Naive thymus-derived CD4-positive, alpha-beta T cell (primary cell): Measurements from ENCODE around the gene HDDC2. TPM values are rescaled to one million over a fixed set of nuclear protein-coding genes. Genes with fewer than 3 reads are reported as not detected.
A peak's percentile ranks its signal among the peaks of the same experiment; 100 is the strongest.

Experiments used
- ATAC-seq: fragments of 150-1000 bp; cut with Tn5 transposase; 2 replicates; pipeline ENCODE4 v1.10.0; 2021; ENCODE audit warnings: mild to moderate bottlenecking, moderate library complexity
- CTCF ChIA-PET: fragments of 350-600 bp; sonication (Branson Sonifier 250); formaldehyde crosslinking; loops from one replicate; lab custom pipeline; 2021; ENCODE audit warnings: antibody characterized with exemption; lab: Charles Lee
- POLR2A ChIA-PET: fragments of 350-600 bp; sonication (Branson Sonifier 250); formaldehyde crosslinking; loops from one replicate; lab custom pipeline; 2021; ENCODE audit warnings: antibody characterized with exemption, inconsistent platforms; lab: Charles Lee
- DNase-seq, 9 donors: peaks; one replicate each; pipeline versions ENCODE4 v3.0.0 to v3.0.0-alpha.2; 2020 to 2022; ENCODE audit warnings: mixed read lengths in 1 of 9
- H3K27ac ChIP-seq: one replicate; pipeline ENCODE4 v1.7.0; 2013; ENCODE audit warnings: mild to moderate bottlenecking, low read depth, low read length, moderate library complexity
- H3K27me3 ChIP-seq, 2 donors: one replicate each; pipeline ENCODE4 v1.7.0; 2013; ENCODE audit warnings: low read length in 2 of 2, mild to moderate bottlenecking in 2 of 2, moderate library complexity in 2 of 2; ENCODE audit not compliant: control insufficient read depth in 2 of 2, insufficient read depth in 2 of 2
- H3K36me3 ChIP-seq, 3 experiments: 1 replicate in 2 of 3; 2 replicates in 1 of 3; pipeline ENCODE4 v1.7.0; 2013; ENCODE audit warnings: low read length in 3 of 3, mild to moderate bottlenecking in 3 of 3, moderate library complexity in 1 of 3; ENCODE audit not compliant: insufficient read depth in 3 of 3, control insufficient read depth in 2 of 3
- H3K4me1 ChIP-seq, 2 donors: one replicate each; pipeline ENCODE4 v1.7.0; 2013; ENCODE audit warnings: low read length in 2 of 2, mild to moderate bottlenecking in 2 of 2, moderate library complexity in 1 of 2; ENCODE audit not compliant: control insufficient read depth in 2 of 2, insufficient read depth in 2 of 2
- H3K4me3 ChIP-seq: 2 replicates; pipeline ENCODE4 v1.7.0; 2013; ENCODE audit warnings: mild to moderate bottlenecking, low read length
- H3K9me3 ChIP-seq, 3 experiments: 1 replicate in 2 of 3; 2 replicates in 1 of 3; pipeline ENCODE4 v1.7.0; 2013; ENCODE audit warnings: low read length in 3 of 3; ENCODE audit not compliant: control insufficient read depth in 2 of 3
- H3K27ac Mint-ChIP-seq, 9 donors: one replicate each; pipeline ENCODE4 v1.8.0; 2020 to 2022; ENCODE audit warnings: mixed read lengths in 9 of 9, mild to moderate bottlenecking in 8 of 9, moderate library complexity in 5 of 9, inconsistent platforms in 2 of 9
- H3K27me3 Mint-ChIP-seq, 5 donors: one replicate each; pipeline ENCODE4 v1.8.0; 2021 to 2022; ENCODE audit warnings: mixed read lengths in 5 of 5, mild to moderate bottlenecking in 1 of 5
- H3K36me3 Mint-ChIP-seq, 5 donors: one replicate each; pipeline ENCODE4 v1.8.0; 2020 to 2022; ENCODE audit warnings: mixed read lengths in 5 of 5, mild to moderate bottlenecking in 3 of 5, inconsistent platforms in 1 of 5
- H3K4me1 Mint-ChIP-seq, 7 donors: one replicate each; pipeline ENCODE4 v1.8.0; 2020 to 2022; ENCODE audit warnings: mixed read lengths in 7 of 7, mild to moderate bottlenecking in 3 of 7, inconsistent platforms in 1 of 7
- H3K4me3 Mint-ChIP-seq, 10 donors: one replicate each; pipeline ENCODE4 v1.8.0; 2020 to 2022; ENCODE audit warnings: mild to moderate bottlenecking in 10 of 10, mixed read lengths in 10 of 10, moderate library complexity in 6 of 10, inconsistent platforms in 2 of 10
- H3K9me3 Mint-ChIP-seq, 11 donors: one replicate each; pipeline ENCODE4 v1.8.0; 2020 to 2022; ENCODE audit warnings: mixed read lengths in 11 of 11, mild to moderate bottlenecking in 4 of 11, inconsistent platforms in 1 of 11, moderate library complexity in 1 of 11
- intact Hi-C, 2 donors: fragments of 100-400 bp; cut with micrococcal nuclease; formaldehyde crosslinking; loops; one replicate each; pipeline ENCODE4 v1.15.1; 2023
- polyA plus RNA-seq, 2 donors: library from polyadenylated mRNA; unstranded; fragments of 300-500 nt; fragmentation: Illumina TruSeq; gene quantifications; one replicate each; pipeline ENCODE4 v1.2.3, GENCODE V29; 2021
- total RNA-seq, 6 experiments: library from RNA in 5 of 6; stranded (reverse) in 5 of 6; gene quantifications; 1 replicate in 5 of 6; 2 replicates in 1 of 6; pipeline ENCODE4 v1.2.3 and lab custom pipeline; 2021 to 2026

HDDC2 gene
- total and polyA plus RNA-seq, 7 experiments from 2014 or later, result 33.4 to 116 (median 55.1) TPM

DNA sequence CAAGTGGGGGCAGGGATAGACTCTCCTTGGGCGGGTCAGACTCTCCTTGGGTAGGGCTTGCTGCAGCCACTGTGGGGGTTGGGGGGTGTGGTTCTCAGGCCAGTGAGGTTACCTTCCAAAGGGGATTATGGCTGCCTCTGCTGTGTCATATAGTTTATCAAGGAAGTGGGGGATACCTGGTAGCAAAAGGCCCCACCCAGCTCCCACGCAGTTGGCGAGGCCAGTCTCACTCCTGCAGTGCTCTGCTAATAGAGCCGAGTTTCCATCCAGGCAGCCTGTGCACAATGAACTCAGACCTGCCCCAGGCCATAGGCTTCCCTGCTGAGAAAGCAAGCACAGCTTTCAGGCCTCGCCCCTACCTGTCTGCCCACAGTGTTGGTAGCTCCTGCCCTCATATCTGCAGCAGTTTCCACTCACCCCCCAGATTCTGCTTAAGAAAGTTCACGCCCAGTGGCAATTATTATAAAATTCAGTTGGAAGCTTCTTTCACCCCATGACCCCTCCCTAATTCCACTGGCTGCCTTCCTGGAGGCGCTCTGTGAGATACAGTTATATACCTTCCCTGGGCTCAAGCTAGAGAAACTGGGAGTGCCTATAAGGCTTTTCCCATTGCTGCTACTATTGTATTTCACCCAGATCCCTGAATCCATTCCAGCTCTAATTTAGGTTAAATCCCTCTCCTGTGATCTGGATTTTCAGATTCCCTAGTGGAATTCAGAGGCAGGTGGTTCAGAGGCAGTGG, 56.1 kb downstream of the HDDC2 start:
- Histone ChIP-seq H3K27ac (no peak overlapping the region), H3K4me1 (no peaks in the 10 kb centered on the region), H3K36me3 (no peaks in the 10 kb centered on the region), H3K27me3 (no peaks in the 10 kb centered on the region), H3K9me3 (peaks cover 0 to 5% (median 0%) of the 10 kb centered on the region in 3 experiments), H3K4me3 (no peak overlapping the region)
- no peaks in the 10 kb centered on the region for H3K4me1 Mint-ChIP-seq
- ATAC-seq (no peak), DNase-seq (no peak)
- H3K27me3 Mint-ChIP-seq, result peaks cover 6 to 27% (median 14%) of the 10 kb centered on the region in 5 donors
- no peak overlapping the region for H3K27ac Mint-ChIP-seq
- no peak overlapping the region for H3K4me3 Mint-ChIP-seq
- peaks cover 0 to 16% (median 0%) of the 10 kb centered on the region in 5 donors for H3K36me3 Mint-ChIP-seq
- peaks cover 10 to 36% (median 26%) of the 10 kb centered on the region in 11 donors for H3K9me3 Mint-ChIP-seq
- intact Hi-C loops, result no loop called here
- CTCF ChIA-PET, result no interaction called here
- POLR2A ChIA-PET, result no interaction called here

DNA sequence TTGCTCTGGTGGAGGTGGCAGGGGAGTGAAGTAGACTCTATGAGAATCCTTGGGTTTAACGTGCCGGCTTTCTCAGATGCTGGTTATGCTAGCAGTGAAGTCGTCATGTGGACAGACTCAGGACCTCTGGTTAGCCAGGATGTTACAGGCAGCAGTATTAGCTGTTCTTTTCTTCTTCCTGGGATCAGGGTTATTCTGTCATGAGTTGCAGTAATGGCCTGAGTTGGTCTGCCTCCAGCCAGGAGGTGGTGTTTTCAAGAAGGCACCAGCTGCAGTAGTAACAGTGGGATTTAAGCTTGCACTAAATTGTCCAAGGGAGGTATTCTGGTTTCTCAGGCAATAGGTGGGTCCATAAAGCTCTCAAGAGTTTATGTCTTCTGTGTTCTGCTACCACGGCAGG, 56.7 kb downstream of the HDDC2 start:
- peaks cover 0 to 5% (median 0%) of the 10 kb centered on the region in 3 experiments for H3K9me3 ChIP-seq

DNA sequence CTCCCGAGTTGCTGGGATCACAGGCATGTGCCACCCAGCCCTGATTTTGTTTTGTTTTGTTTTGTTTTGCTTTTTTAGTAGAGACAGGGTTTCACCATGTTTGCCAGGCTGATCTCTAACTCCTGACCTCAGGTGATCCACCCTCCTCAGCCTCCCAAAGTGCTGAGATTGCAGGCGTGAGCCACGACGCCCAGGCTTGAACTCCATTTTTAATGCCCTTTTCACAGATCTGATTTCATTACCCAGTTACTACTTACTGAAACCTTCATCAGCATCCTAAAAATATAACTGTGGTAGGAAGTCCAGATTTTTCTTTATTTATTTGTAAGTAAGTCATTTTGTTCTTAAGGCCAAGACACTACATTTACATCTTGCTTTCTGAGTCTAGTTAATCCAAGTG, 64.0 kb downstream of the HDDC2 start:
- Mint-ChIP-seq H3K36me3 (peaks cover 0 to 9% (median 0%) of the 10 kb centered on the region in 5 donors), H3K27me3 (peaks cover 0 to 8% (median 4%) of the 10 kb centered on the region in 5 donors), H3K4me1 (peaks cover 0 to 5% (median 0%) of the 10 kb centered on the region in 7 donors), H3K4me3 (no peak overlapping the region), H3K27ac (no peak overlapping the region), H3K9me3 (peaks cover 12 to 43% (median 31%) of the 10 kb centered on the region in 11 donors)
- ChIA-PET CTCF (no interaction called here), POLR2A (no interaction called here)
- H3K36me3 ChIP-seq, result no peaks in the 10 kb centered on the region
- intact Hi-C loops, result no loop called here
- DNase-seq, result no peak
- H3K4me3 ChIP-seq, result no peak overlapping the region
- no peaks in the 10 kb centered on the region for H3K4me1 ChIP-seq
- no peak for ATAC-seq
- H3K9me3 ChIP-seq, result peaks cover 0 to 2% (median 0%) of the 10 kb centered on the region in 3 experiments
- no peaks in the 10 kb centered on the region for H3K27me3 ChIP-seq
- H3K27ac ChIP-seq, result no peak overlapping the region

More for the DNA sequence above, 56.7 kb downstream of the HDDC2 start:
- Histone ChIP-seq H3K4me1 (no peaks in the 10 kb centered on the region), H3K36me3 (no peaks in the 10 kb centered on the region), H3K4me3 (no peak overlapping the region), H3K27me3 (no peaks in the 10 kb centered on the region), H3K27ac (no peak overlapping the region)
- Mint-ChIP-seq H3K27ac (no peak overlapping the region), H3K4me3 (no peak overlapping the region), H3K36me3 (peaks cover 0 to 18% (median 0%) of the 10 kb centered on the region in 5 donors), H3K9me3 (peaks cover 12 to 42% (median 29%) of the 10 kb centered on the region in 11 donors), H3K4me1 (no peaks in the 10 kb centered on the region), H3K27me3 (peaks cover 6 to 30% (median 13%) of the 10 kb centered on the region in 5 donors)
- ChIA-PET POLR2A (no interaction called here), CTCF (no interaction called here)
- intact Hi-C loops, result no loop called here
- DNase-seq (no peak), ATAC-seq (no peak)

DNA sequence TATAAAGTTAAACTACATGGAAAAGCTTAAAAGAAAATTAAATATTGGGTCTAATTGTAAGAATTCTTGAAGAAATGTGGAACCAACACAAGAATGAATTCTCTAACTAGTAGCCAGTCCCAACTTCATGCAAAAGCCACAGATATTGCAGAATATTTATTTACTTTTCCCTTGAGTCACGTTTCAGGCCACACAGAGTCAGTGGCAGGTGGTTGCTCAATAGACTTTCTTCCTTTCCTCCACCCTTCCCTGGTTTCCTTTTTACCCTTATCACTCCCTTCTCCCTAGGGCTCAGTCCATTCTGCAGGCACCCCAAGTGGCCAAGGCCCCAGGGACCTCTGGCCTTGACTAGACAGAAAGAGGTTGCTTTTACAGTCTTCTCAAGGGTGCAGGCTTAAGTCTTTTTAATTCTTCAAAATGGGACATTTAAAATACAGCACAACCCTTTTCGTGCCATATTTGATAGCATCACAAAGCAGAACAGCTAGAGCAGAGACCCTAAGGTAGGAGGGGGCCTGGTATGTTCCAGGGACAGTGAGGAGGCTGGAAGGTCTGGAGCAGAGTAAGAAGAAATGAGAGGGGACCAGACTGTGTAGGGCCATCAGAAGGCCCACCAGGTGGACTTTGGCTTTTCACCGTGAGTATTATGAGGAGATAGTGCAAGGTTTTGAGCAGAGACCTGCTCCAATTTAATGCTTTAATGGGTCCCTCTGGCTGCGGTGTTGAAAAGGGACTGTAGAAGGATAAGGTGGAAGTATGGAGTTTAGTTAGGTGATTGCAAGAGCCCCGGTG, 65.0 kb downstream of the HDDC2 start:
- CTCF ChIA-PET, result no interaction called here
- DNase-seq (no peak), ATAC-seq (no peak)
- intact Hi-C loops, result no loop called here
- peaks cover 0 to 5% (median 0%) of the 10 kb centered on the region in 7 donors for H3K4me1 Mint-ChIP-seq
- H3K27me3 Mint-ChIP-seq, result peaks cover 0 to 8% (median 4%) of the 10 kb centered on the region in 5 donors
- H3K4me1 ChIP-seq, result no peaks in the 10 kb centered on the region
- no peak overlapping the region for H3K4me3 Mint-ChIP-seq
- H3K4me3 ChIP-seq, result no peak overlapping the region
- H3K27me3 ChIP-seq, result no peaks in the 10 kb centered on the region
- no peak overlapping the region for H3K27ac Mint-ChIP-seq
- no peak overlapping the region for H3K27ac ChIP-seq
- peaks cover 0 to 9% (median 0%) of the 10 kb centered on the region in 5 donors for H3K36me3 Mint-ChIP-seq
- no peaks in the 10 kb centered on the region for H3K9me3 ChIP-seq
- POLR2A ChIA-PET, result no interaction called here
- peaks cover 10 to 33% (median 22%) of the 10 kb centered on the region in 11 donors for H3K9me3 Mint-ChIP-seq
- no peaks in the 10 kb centered on the region for H3K36me3 ChIP-seq

DNA sequence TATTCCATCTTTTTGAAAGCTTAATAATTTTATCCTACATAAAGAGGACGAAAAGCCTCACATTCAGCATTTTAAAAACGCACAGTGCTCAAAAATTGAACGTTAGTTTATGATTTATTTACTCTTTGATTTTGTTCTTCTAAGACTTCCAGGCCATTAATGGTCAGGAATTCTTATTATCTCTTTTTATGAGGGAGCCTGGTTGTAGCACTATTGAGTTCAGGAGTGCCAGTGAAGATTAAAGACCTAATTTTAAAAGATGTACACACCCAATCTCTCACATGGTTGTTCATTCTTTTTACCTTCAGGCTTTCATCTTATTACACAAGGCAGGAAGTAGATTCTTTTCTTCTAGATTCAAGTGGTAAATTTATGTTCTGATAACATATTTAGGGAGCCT, 68.6 kb downstream of the HDDC2 start:
- Mint-ChIP-seq H3K27ac (peak overlapping the region in 1 of 9 donors; percentile 36), H3K4me3 (no peak overlapping the region), H3K4me1 (peaks cover 0 to 5% (median 0%) of the 10 kb centered on the region in 7 donors), H3K27me3 (peaks cover 0 to 3% (median 0%) of the 10 kb centered on the region in 5 donors), H3K36me3 (no peaks in the 10 kb centered on the region), H3K9me3 (no peaks in the 10 kb centered on the region)
- POLR2A ChIA-PET, result no interaction called here
- intact Hi-C loops, result no loop called here
- H3K9me3 ChIP-seq, result no peaks in the 10 kb centered on the region
- CTCF ChIA-PET, result no interaction called here
- DNase-seq (no peak), ATAC-seq (no peak)
- H3K36me3 ChIP-seq, result no peaks in the 10 kb centered on the region
- H3K27me3 ChIP-seq, result no peaks in the 10 kb centered on the region
- H3K27ac ChIP-seq, result no peak overlapping the region
- H3K4me3 ChIP-seq, result no peak overlapping the region
- H3K4me1 ChIP-seq, result no peaks in the 10 kb centered on the region

DNA sequence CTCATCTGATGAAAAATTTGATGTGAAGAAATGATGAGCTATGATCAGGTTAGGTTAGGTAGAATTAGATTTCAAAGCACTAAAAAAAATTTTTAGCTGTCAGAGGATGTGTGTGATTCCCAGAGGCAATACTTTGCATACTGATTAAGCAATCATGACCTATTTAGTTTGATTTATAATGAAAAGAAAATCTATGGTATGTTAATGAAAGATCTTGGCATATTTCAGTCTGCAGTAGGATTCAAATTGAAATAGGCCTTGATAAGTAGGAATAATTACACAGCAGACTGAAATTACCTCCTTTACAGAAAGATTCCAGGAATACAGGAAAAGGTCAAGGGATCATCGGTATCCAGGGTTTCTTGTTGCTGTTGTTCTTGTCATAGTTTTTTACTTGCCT, 69.3 kb downstream of the HDDC2 start:
- H3K9me3 Mint-ChIP-seq, result no peaks in the 10 kb centered on the region
- H3K27ac Mint-ChIP-seq, result no peak overlapping the region
- peaks cover 0 to 6% (median 0%) of the 10 kb centered on the region in 5 donors for H3K27me3 Mint-ChIP-seq
- H3K36me3 Mint-ChIP-seq, result no peaks in the 10 kb centered on the region
- no peaks in the 10 kb centered on the region for H3K27me3 ChIP-seq
- ChIA-PET CTCF (no interaction called here), POLR2A (no interaction called here)
- H3K27ac ChIP-seq, result no peak overlapping the region
- intact Hi-C loops, result no loop called here
- H3K4me3 ChIP-seq, result no peak overlapping the region
- DNase-seq (no peak), ATAC-seq (no peak)
- H3K9me3 ChIP-seq, result no peaks in the 10 kb centered on the region
- no peak overlapping the region for H3K4me3 Mint-ChIP-seq
- H3K4me1 ChIP-seq, result no peaks in the 10 kb centered on the region
- H3K36me3 ChIP-seq, result no peaks in the 10 kb centered on the region
- peaks cover 0 to 5% (median 0%) of the 10 kb centered on the region in 7 donors for H3K4me1 Mint-ChIP-seq
